Mucosa of rectum (tissue), 2 donors: ENCODE measurements around the gene PTTG1IP.

Experiments used
- H3K27ac ChIP-seq, 2 donors: one replicate each; pipeline ENCODE4 v1.7.0; 2013; ENCODE audit warnings: inconsistent platforms in 2 of 2, low read depth in 2 of 2, low read length in 2 of 2
- H3K27me3 ChIP-seq, 2 donors: one replicate each; pipeline ENCODE4 v1.7.0; 2013; ENCODE audit warnings: low read length in 2 of 2; ENCODE audit not compliant: control insufficient read depth in 2 of 2, insufficient read depth in 2 of 2
- H3K36me3 ChIP-seq, 2 donors: one replicate each; pipeline ENCODE4 v1.7.0; 2013; ENCODE audit warnings: low read length in 2 of 2; ENCODE audit not compliant: control insufficient read depth in 2 of 2, insufficient read depth in 2 of 2
- H3K4me1 ChIP-seq, 2 donors: one replicate each; pipeline ENCODE4 v1.7.0; 2013; ENCODE audit warnings: low read length in 2 of 2, mild to moderate bottlenecking in 1 of 2; ENCODE audit not compliant: control insufficient read depth in 2 of 2, insufficient read depth in 2 of 2
- H3K4me3 ChIP-seq, 2 donors: one replicate each; pipeline ENCODE4 v1.7.0; 2013; ENCODE audit warnings: low read length in 2 of 2
- H3K9ac ChIP-seq, 2 donors: one replicate each; pipeline ENCODE4 v1.7.0; 2013; ENCODE audit warnings: low read length in 2 of 2, low read depth in 1 of 2, mild to moderate bottlenecking in 1 of 2
- H3K9me3 ChIP-seq, 2 donors: one replicate each; pipeline ENCODE4 v1.7.0; 2013; ENCODE audit warnings: low read length in 2 of 2; ENCODE audit not compliant: control insufficient read depth in 2 of 2
- donor health status: healthy.
- donor health status: Normal muscosa, but diverticular disease.

PTTG1IP gene

DNA sequence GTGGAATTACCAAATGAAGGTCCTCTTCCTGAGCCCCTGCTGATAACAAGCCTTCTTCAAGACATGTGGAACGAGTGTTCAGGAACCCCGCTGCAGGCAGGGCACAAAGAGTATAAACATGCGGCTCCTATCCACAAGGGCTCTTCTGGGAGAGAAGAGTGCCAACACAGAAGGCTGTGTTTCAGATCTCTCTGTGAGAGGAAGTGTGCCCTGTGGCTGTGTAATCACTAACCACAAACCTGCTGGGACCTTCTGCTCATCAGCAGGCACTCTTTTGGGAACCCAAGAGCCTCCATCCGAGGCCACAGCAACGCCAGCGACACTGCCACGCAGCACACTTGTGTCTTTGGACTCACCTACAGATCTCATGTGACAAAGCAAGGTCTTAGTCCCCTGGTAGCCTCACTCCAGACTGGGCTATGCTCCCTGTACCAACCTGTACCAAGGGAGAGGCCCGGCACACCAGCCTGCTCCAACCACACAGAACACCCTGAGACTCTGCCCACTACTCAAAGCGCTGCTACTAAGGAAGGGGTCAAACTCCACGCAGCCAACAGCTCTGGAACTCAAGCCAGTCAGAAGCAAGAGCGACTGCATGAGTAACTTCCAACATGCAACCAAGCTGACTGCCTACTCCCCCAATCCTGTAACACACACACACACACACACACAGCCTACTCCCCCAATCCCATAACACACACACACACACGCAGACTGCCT, 7.8 kb downstream of the PTTG1IP start:
- Histone ChIP-seq H3K4me3 (peak overlapping the region in 1 of 2 donors; percentile 6), H3K4me1 (peaks cover 30 to 40% of the 10 kb centered on the region in 2 donors), H3K9me3 (no peaks in the 10 kb centered on the region), H3K27me3 (no peaks in the 10 kb centered on the region), H3K27ac (peak overlapping the region; percentile 19 to 23), H3K9ac (peak overlapping the region; percentile 7 to 26), H3K36me3 (peaks cover 29 to 52% of the 10 kb centered on the region in 2 donors)

DNA sequence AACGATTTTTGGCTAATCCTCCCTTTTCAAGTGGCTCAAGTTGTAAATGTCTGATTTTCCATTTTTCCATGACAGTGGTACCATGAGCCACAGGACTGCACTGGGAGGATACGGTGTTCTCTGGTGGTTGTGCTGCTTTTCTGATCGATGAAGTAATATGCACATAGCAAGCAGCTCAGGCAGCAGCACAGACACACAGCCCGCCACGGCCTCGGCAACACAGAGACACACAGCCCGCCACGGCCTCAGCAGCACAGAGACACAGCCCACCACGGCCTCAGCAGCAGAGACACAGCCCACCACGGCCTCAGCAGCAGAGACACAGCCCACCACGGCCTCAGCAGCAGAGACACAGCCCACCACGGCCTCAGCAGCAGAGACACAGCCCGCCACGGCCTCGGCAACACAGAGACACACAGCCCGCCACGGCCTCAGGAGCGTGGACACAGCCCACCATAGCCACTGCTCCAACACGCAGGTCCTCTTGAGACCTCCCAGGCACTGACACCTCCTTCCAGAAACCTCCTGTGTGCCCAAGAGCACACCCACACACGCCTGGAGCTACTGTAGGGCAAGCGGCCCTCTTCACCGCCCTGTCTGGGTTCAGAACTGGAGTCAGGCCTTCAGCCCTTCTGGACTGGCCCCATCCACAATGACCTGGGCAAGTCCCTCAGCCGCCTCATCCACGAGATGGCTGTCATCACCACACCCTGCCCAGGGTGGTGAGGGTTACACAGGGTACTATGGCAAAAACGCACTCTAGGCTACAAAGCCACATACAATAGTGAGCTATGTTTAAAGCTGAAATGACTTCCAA, 10.4 kb downstream of the PTTG1IP start:
- no peak overlapping the region for H3K4me3 ChIP-seq
- H3K4me1 ChIP-seq: peaks cover 16 to 25% of the 10 kb centered on the region in 2 donors
- no peak overlapping the region for H3K9ac ChIP-seq
- H3K27me3 ChIP-seq: no peaks in the 10 kb centered on the region
- no peaks in the 10 kb centered on the region for H3K9me3 ChIP-seq
- H3K36me3 ChIP-seq: peaks cover 49 to 74% of the 10 kb centered on the region in 2 donors
- no peak overlapping the region for H3K27ac ChIP-seq

DNA sequence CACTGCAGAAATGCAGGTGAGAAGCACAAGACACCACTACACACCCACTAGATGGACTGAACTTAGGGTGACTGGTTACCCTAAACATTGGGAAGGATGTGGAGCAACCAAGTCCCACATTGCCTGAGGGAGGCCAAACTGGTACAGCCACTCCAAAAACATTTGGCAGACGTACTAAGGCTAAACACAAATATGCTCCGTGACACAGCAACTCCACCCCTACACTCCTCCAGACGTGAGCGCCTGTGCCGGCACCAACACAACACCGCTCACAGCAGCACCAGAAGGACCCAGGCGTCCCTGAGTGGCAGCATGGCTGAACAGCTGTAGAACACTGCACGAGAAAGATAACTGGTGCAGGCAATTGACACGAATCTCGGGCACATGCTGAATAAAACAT, 14.7 kb downstream of the PTTG1IP start:
- H3K9ac ChIP-seq: no peak overlapping the region
- no peak overlapping the region for H3K4me3 ChIP-seq
- peaks cover 0 to 3% of the 10 kb centered on the region in 2 donors for H3K4me1 ChIP-seq
- H3K27ac ChIP-seq: no peak overlapping the region
- H3K27me3 ChIP-seq: no peaks in the 10 kb centered on the region
- peaks cover 62 to 78% of the 10 kb centered on the region in 2 donors for H3K36me3 ChIP-seq
- H3K9me3 ChIP-seq: no peaks in the 10 kb centered on the region

DNA sequence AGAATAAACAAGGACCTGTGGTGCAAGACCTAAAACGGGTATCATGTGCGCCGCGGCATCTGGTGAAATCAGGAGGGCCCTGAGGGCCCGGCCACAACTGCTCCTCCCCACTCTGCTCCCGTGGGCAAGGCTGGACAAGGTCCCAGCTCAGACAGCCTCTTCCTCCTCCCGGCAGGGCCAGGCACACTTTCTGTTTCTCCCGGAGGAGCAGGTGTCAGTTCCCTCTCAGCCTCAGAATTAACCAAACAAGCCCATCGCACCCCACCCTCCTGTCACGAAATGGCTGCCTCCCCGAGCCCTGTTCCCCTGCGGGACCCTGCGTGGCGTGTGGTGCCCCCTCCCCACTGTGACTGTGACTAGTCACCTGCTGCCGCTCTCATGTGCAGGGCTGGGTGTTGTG, 15.2 kb downstream of the PTTG1IP start:
- Histone ChIP-seq H3K36me3 (peaks cover 62 to 74% of the 10 kb centered on the region in 2 donors), H3K9ac (no peak overlapping the region), H3K4me1 (peaks cover 0 to 8% of the 10 kb centered on the region in 2 donors), H3K9me3 (no peaks in the 10 kb centered on the region), H3K4me3 (no peak overlapping the region), H3K27ac (no peak overlapping the region), H3K27me3 (no peaks in the 10 kb centered on the region)

DNA sequence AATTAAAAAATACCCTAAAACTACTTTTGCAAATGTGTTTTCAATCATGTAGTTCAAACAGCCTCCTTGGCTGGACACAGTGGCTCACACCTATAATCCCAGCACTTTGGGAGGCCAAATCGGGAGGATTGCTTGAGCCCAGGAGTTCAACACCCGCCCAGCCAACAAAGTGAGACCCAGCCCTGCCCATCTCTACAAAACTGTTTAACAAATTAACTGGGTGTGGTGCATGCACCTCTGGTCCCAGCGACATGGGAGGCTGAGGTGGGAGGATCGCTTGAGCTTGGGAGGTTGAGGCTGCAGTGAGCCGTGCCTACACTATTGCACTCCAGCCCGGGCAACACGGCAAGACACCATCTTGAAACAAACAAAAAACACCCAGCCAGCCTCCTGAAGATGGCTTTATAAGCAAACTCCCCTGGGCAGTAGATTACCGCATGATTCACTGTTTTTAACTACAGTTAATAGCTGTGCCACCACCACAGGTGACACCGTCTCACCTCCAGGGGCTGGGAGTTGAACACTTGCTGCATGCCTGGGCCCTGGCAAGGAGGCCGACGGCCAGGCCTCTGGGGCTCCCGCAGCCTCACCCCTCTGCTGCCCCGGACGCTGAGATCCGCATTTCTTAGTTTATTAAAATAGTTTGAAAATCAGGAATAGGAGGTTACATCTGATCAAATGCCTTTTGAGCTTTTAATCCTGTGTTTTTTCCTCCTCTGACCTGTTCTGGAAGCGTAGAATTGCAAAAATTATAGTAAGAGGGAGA, 16.2 kb downstream of the PTTG1IP start:
- Histone ChIP-seq H3K27ac (no peak overlapping the region), H3K36me3 (peaks cover 56 to 76% of the 10 kb centered on the region in 2 donors), H3K9ac (no peak overlapping the region), H3K27me3 (no peaks in the 10 kb centered on the region), H3K4me3 (no peak overlapping the region), H3K4me1 (peaks cover 7 to 14% of the 10 kb centered on the region in 2 donors), H3K9me3 (no peaks in the 10 kb centered on the region)

DNA sequence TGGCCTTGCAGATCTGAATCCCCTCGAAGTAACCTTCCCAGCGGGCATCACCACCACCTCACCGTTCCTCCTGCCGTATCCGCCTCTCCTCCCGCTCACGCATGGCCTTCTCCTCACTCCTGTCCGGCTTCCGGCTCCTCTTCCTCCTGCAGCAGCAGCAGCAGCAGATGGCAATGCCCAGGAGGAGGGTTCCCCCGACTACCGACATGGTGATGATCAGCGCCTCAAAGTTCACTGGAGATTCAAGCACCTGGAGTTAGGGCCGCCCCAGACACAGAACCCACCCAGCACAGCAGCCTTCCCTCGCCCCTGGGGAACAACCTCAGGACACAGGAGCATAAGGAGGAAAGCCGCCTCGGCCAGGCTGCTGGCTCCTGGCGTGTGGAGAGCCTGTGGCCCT, 17.4 kb downstream of the PTTG1IP start:
- no peak overlapping the region for H3K27ac ChIP-seq
- no peaks in the 10 kb centered on the region for H3K27me3 ChIP-seq
- H3K36me3 ChIP-seq: peaks cover 55 to 69% of the 10 kb centered on the region in 2 donors
- peaks cover 7 to 14% of the 10 kb centered on the region in 2 donors for H3K4me1 ChIP-seq
- no peak overlapping the region for H3K9ac ChIP-seq
- no peaks in the 10 kb centered on the region for H3K9me3 ChIP-seq
- no peak overlapping the region for H3K4me3 ChIP-seq

DNA sequence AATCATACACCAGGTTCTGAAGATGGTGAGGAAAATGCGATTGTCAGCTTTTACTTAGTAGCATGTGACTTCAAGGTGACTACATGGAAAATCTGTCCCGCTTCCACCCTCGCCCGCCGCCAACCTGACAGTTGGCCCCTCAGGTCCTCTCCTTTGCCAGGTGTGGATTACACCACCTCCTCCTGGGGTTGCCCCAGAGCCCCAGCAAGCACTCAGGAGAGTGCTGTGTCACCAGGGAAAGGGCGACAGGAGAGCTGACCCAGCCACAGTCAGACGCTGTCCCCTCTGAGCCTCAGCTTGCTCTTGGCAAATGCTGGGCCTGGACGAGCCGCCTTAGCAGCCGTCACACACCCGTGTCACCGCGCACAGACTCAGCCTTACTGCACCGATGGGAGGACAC, 17.9 kb downstream of the PTTG1IP start:
- Histone ChIP-seq H3K27me3 (no peaks in the 10 kb centered on the region), H3K9ac (no peak overlapping the region), H3K27ac (no peak overlapping the region), H3K36me3 (peaks cover 60 to 72% of the 10 kb centered on the region in 2 donors), H3K4me3 (no peak overlapping the region), H3K9me3 (no peaks in the 10 kb centered on the region), H3K4me1 (peaks cover 7 to 15% of the 10 kb centered on the region in 2 donors)

DNA sequence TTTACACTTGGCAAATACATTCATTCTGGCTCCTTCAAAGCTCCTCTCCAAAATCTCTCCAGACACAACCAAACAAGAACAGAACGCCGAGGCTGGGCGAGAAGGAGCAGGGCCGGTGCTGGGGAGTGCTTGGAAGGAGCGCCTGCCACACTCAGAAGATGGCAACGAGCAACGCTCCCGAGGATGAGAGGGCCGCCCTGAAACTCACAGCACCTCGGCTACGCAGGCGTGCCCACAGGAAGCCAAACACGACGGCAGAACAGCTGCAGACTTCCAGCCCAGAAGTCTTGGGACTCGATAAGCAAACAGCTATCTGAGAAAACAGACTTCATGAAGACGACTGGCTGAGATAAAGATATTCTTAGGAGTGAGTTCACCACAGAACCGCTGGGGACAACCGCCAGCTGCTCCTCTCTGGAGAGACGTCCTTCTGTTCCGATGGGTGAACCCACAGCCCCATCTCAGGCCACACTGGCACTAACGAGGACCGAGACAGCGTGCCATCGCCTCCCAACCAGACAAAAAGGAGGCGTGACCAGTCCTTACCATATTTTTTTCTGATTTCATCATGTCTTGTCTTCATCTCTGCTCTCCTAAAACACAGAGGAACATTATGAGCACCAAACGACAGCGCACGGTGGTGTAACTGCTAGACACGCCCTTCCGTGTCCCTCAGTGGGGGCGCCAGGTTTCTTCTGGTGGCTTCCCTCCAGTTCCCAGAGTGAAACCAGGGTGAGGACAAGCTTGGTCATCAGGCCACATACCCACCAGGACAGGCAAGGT, 18.6 kb downstream of the PTTG1IP start:
- H3K27ac ChIP-seq: no peak overlapping the region
- no peaks in the 10 kb centered on the region for H3K27me3 ChIP-seq
- peaks cover 14 to 22% of the 10 kb centered on the region in 2 donors for H3K4me1 ChIP-seq
- peaks cover 62 to 74% of the 10 kb centered on the region in 2 donors for H3K36me3 ChIP-seq
- no peaks in the 10 kb centered on the region for H3K9me3 ChIP-seq
- no peak overlapping the region for H3K9ac ChIP-seq
- H3K4me3 ChIP-seq: no peak overlapping the region

DNA sequence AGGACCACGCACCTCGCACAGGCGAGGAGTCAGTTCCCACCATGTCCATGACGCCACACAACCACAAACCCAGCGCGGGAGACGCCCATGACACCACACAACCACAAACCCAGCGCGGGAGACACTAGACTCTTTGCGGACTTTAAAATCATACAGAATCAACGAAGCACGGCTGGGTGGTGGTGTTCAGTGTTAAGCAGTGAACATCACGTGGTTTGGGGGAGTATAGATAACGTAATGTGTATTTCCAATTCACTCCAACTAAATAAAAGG, 19.2 kb downstream of the PTTG1IP start:
- no peaks in the 10 kb centered on the region for H3K9me3 ChIP-seq
- H3K4me3 ChIP-seq: no peak overlapping the region
- H3K4me1 ChIP-seq: peaks cover 16 to 25% of the 10 kb centered on the region in 2 donors
- no peaks in the 10 kb centered on the region for H3K27me3 ChIP-seq
- no peak overlapping the region for H3K9ac ChIP-seq
- H3K36me3 ChIP-seq: peaks cover 58 to 73% of the 10 kb centered on the region in 2 donors
- no peak overlapping the region for H3K27ac ChIP-seq
